GM19043 (cell line): ENCODE data around the gene LILRA1.
"Not testable (repeated sequence)": the region's sequence is repeated elsewhere in the genome, so short reads cannot be mapped to it uniquely, and the experiment has no call there.

Experiments used
- ATAC-seq: cut with Tn5 transposase; IDR thresholded peaks from one replicate; pipeline ENCODE4 v1.9.1; 2021; ENCODE audit warnings: low read depth; ENCODE audit not compliant: unreplicated experiment

The LILRA1 gene

DNA sequence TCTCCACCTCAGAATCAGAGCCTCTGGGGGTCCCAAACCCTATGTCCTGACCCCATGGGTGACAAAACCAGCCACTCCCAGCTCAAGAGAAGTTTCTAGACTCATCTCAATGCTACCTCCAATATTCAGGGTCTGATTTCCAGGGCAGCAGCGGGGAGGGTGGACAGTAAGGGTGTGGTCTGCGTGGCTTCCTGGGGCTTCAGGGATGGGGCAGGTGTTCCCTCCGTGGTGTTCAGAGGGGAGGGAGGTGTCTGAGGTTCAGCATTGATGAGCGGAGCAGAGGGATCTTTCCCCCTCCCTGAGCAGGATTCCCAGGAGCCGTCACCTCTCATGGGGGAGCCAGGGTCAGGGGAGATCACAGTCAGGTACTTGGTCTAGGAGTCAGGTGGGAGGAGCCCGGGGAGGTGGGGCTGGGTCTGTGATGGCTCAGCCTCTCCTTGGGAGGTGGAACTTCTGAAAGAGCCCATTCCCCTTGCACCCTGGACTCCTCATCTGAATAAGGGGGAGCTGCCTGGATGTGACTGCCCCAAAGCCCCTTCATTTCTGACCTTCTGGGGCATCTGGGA lies 16.9 kb upstream of the LILRA1 start:
- no peak for ATAC-seq

DNA sequence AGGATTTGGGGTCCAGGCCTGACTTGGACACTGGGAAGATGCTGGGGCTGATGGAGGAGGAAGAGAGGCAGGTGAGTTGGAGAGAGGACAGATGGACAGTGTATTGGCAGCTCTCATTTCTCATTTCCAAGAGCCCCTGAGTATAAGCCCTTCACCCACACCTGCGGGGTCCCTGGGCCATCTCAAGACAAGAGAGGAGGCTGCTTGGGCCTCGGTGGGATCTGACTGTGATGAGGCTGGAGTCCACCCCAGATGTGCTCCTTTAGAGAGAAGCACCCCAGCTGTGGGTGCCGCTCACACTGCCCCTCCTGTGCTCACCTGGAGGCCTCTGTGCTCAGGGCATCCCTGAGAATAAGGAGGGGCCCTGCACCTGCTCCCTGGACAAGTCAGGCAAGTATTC lies 16.1 kb upstream of the LILRA1 start:
- no peak for ATAC-seq

DNA sequence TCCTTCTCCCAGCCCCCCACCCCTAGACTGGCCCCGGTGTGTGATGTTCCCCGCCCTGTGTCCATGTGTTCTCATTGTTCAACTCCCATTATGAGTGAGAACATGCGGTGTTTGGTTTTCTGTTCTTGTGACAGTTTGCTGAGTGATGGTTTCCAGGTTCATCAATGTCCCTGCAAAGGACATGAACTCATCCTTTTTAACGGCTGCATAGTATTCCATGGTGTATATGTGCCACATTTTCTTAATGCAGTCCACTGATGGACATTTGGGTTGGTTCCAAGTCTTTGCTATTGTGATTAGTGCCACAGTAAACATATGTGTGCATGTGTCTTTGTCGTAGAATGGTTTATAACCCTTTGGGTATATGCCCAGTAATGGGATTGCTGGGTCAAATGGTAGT lies 15.2 kb upstream of the LILRA1 start:
- not testable (repeated sequence) for ATAC-seq

DNA sequence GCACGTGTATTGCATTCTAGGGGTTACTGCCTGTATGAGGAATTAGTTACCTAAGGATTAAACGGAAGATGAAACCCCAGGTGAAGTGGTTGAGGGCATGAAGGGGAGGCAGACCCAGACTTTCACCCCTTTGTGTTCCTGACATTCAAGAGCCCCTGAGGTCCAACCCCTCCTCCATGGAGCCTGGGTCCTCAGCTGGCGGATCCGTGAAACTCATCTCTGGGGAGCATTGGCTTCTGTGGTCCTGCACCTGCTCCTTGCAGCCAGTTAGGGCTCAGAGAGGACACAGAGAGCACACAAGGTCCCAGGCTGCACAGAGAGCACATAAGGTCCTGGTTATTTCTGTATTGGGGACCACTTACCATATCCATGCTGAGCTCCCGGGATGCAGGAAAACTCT lies 7.0 kb upstream of the LILRA1 start:
- ATAC-seq, result no peak

DNA sequence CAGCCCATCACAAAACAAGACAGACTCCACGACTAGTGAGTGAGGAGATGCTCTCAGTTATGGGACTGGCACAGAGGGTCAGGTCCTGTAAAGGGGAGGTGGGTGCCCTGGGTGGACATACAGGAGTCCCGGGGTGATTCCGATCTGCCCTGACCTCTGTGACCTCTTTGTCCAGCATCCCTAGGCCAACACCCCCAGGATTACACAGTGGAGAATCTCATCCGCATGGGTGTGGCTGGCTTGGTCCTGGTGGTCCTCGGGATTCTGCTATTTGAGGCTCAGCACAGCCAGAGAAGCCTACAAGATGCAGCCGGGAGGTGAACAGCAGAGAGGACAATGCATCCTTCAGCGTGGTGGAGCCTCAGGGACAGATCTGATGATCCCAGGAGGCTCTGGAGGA lies 6.4 kb upstream of the LILRA1 start:
- no peak for ATAC-seq

DNA sequence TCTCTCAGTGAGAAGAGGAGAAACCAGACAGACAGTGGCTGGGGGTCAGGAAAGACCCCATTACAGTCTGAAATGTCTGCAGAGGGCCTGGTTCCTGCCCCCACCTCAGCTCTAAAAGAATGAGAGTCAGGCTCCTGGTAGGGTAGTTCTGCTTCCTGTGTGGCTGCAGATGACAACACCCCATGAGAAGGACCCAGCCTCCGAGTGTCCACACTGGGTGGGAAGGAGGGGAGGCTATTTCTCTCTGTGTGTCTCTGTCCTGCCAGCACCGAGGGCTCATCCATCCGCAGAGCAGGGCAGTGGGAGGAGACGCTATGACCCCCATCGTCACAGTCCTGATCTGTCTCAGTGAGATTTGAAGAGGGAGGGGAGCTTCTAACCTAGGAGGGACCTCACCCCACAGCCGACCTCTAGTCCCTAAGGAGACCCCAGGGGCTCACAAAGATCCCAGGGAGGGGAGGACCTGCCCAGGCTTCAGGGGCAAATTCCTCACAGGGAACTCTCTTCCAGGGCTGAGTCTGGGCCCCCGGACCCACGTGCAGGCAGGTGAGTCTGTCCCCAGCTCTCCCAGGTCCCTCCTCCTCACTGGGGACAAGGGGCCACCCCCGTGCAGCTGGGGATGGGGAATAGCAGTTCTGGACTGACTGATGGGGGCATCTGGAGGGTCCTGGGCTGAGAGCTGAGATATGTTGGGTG lies 647 bp downstream of the LILRA1 start:
- not testable (repeated sequence) for ATAC-seq

DNA sequence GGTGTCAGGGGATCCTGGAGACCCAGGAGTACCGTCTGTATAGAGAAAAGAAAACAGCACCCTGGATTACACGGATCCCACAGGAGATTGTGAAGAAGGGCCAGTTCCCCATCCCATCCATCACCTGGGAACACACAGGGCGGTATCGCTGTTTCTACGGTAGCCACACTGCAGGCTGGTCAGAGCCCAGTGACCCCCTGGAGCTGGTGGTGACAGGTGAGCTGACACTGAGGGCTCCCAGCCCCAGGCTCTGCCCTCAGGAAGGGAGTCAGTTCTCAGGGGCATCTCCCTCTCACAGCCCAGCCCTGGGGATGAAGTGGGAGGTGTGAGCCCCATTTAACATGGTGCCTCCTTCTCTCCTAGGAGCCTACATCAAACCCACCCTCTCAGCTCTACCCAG lies 1.3 kb downstream of the LILRA1 start:
- ATAC-seq, result no peak

DNA sequence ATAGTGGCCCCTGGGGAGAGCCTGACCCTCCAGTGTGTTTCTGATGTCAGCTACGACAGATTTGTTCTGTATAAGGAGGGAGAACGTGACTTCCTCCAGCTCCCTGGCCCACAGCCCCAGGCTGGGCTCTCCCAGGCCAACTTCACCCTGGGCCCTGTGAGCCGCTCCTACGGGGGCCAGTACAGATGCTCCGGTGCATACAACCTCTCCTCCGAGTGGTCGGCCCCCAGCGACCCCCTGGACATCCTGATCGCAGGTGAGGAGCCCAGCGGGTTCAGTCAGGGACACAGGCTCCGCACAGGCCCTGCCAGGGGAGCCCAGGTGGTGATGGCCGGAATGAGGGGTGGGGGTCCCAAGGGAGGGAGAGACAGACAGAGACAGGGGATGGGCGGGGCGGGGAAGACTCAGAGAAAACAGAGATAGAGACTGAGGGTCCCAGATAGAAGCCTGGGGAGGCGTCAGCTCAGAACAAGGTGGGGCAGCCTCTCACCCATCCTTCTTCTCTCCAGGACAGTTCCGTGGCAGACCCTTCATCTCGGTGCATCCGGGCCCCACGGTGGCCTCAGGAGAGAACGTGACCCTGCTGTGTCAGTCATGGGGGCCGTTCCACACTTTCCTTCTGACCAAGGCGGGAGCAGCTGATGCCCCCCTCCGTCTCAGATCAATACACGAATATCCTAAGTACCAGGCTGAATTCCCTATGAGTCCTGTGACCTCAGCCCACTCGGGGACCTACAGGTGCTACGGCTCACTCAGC lies 2.4 kb downstream of the LILRA1 start:
- not testable (repeated sequence) for ATAC-seq

DNA sequence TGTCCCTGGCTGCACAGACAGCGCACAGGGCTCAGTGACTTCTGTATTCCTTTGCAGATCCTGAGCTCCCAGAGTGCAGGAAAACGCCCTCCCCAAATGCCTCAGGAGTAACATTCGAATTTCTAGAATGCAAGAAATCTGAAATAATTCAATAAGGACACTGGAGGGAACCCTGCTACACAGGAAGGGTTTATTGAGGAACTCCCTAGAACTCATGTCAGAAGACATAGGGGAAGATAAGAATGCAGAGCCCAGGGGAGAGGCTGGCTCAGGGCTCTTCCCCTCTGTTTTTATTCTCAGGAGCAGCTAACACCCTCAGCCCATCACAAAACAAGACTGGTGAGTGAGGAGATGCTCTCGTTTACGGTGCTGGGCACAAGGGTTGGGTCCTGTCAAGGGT lies 6.8 kb downstream of the LILRA1 start:
- ATAC-seq, result no peak

DNA sequence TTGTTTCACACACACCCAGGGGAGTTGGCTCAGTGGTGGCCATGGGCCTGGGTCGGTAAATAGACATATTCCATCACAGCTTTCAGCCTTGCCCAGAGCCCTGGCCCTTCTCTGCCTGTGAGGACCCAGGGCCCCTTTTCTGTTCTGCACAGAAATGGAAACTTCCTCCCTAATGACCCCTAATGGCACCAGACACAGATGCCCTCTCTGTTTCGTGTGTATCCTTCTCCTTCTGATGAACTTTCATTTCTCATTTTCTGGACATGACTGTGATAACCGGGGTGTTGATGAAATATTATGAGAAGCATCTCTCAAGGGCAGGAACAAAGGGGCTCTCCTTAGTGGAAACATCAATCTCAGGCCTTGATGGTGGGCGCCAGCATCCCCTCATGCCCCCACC lies 12.8 kb downstream of the LILRA1 start:
- no peak for ATAC-seq

DNA sequence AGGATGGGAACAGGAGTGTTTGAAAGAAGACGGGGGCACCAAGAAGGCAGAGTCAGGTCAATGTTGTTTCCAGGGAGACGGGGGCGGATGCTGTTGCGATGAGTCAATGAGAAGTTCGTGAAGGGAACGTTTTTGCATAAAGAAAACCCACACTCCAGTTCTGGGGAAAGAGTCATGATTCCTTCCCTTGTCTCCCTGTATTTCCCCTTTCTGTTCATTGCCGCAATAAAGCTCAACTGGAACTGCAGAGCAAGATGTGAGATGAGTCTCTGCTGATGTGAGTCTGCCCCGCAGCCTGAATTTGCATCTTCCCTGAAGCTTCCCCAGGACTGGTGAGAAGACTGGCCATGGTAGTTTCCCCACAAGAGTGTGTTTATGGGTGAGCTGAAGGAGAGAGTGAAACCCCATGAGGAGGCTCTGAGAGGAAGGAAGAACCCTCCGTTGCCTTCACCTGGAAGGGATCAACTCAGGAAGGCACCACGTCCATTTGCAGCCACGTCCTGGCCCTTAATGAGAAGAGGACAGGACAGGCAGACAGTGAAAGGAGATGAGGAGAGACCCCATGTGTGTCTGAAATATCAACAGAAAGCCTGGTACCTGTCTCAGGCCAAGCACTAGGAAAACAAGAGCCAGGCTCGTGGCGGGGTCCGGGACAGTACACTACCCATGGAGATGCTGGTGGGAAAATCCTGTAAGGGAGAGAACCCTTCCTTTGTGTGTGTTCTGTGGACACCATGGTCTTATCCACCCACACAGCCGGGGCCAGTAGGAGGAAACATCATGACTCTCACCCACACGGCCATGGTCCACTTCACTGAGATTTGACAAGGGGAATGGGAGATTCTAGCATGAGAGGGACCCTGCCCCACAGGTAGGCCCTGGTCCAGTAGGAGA lies 13.7 kb downstream of the LILRA1 start:
- ATAC-seq, result no peak

DNA sequence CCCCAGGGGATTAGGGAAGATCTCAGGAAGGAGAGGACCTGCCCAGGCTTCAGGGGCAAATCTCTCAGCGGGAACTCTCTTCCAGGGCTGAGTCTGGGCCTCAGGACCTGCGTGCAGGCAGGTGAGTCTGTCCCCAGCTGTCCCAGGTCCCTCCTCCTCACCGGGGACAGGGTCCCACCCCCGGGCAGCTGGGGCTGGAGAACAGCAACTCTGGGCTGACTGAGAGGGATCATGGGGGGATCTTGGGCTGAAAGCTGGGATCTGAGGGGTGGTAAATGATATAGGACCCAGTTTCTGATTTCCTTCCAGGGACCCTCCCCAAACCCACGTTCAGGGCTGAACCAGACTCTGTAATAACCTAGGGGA lies 14.3 kb downstream of the LILRA1 start:
- ATAC-seq, result no peak

DNA sequence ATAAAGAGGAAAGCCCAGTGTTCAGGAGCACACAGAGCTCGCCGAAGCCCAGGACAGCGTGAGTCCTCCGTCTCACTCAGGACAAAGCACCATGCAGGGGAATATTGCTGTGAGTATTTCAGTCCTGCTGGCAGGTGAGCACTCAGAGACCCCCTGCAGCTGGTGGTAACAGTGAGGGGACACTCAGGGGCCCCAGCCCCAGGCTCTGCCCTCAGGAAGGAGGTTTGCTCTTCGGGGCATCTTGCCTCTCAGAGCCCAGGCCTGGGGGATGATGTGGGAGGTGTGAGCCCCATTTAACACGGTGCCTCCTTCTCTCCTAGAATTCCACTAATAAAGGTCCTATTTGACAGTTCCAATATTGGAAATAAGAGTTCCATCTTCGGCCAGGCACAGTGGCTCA lies 14.8 kb downstream of the LILRA1 start:
- ATAC-seq, result no peak

DNA sequence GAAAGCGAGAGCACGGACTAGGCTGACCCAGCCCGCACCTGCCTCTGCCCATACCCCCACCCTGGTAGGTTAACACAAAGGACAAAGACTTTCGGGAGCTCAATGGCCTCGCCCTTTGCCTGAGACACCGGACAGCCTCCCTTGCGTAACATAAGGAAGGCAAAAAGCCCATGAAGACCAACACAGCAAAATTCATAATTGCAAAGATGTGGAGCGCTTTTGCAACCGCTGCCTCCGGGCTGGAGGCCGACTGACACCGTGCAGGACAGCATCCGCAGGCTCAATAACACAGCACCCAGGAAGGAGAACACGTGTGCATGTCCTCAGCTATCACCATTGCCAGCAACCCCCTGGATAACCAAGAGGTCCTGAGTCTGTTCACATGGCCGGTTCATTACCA lies 15.4 kb downstream of the LILRA1 start:
- ATAC-seq, result no peak

DNA sequence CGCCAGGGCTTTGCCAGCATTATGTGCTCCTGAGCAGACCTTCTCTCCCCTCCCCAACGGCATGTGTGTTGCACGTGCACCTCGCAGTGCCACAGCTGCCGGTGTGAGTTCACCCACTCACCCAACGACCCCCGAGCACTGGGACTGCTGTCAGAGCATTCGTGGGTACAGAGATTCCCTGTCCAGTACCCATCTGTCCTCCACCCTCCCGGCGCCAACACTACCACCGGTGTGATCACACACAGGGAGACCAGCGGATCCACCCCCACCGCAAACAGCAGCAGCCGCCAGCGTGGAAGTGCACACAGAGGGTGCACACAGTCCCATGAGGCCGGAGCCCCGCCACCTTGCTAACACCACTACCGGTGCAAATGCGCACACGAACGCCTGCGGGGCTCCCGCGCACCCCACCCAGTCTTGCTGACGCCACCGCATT lies 15.9 kb downstream of the LILRA1 start:
- no peak for ATAC-seq

DNA sequence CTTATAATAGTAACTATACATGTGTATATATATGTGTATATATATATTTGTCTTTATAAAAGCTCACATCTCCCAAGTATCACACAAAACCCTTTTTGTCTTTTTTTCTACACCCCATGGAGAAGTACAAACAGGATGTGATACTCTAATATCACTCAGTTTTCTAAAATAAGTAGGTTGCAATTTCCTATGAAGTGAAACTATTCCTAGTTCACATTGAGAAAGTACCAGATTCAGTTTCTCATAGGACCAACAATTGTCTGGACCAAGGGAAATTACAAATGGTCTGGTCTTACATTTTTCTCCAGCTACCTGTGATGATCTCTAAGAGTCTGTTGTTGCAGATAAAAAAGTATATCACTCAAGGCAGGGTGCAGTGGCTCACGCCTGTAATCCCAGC lies 19.0 kb downstream of the LILRA1 start:
- ATAC-seq, result no peak

DNA sequence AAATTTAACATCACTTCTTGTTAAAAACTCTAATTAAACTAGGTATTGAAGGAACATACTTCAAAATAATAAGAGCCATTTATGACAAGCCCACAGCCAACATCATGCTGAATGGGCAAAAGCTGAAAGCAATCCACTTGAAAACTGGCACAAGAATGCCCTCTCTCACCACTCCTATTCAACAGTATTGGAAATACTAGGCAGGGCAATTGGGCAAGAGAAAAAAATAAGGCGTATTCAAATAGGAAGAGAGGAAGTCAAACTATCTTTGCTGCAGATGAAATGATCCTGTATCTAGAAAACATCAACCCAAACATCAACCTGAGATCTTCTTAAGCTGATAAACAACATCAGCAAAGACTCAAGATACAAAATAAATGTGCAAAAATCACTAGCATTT lies 21.3 kb downstream of the LILRA1 start:
- no peak for ATAC-seq

DNA sequence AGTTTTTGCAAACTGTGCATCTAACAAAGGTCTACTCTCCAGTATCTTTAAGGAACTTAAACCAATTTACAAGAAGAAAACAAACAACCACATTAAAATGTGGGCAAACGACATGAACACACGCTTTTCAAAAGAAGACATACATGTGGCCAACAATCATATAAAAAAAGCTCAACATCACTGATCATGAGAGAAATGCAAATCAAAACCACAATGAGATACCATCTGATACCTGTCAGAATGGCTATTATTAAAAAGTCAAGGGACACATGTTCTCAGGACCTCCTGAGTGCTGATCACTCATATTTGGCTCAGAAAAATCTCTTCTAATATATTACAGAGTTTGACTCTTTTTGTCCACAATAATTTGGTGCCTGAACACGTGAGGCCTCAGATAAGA lies 22.6 kb downstream of the LILRA1 start:
- ATAC-seq, result no peak

DNA sequence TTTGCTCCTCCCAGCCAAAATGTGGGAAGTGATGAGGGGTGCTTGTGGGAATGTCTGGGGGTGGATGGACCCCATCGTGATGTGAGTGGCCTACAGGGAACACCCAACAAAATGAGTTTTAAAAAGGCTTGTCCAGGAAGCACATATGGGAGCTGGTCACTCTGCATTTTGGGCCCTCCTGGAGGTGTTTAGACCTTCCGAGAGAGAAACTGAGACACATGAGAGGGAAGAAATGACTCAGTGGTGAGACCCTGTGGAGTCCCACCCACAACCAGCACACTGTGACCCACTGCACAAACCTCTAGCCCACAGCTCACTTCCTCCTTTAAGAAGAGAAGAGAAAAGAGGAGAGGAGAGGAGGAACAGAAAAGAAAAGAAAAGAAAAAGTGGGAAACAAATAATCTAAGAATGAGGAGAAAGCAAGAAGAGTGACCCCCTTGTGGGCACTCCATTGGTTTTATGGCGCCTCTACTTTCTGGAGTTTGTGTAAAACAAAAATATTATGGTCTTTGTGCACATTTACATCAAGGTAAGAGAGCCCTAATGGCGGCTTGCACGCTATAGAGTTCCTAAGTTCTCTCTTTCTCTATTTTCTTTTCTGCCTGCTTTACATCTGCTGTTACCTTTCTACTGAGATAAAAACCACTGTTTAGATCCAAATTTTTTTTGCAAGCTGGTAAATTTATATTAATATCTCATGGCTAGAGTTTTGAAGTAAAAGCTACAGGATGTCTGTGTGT lies 23.6 kb downstream of the LILRA1 start:
- peak; percentile 82 for ATAC-seq

DNA sequence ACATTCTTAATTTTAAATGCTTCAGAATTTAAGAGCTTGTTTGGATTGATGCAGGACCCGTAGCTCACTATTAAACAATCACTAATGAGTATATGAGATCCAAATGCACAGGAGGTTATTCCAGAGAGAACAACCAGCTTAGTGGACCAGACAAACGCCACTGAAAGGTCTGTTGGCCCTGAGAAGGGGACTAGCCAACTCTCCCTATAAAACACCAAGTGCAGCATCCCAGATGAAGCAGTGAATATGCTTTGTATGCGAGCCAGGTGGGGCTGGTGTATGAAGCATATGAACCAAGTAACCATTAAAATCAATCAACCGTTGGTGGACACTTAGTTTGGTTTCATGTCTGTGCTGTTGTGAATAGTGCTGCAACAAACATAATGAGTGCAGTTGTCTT lies 27.0 kb downstream of the LILRA1 start:
- ATAC-seq, result no peak
